Left renal pelvis (tissue), 4 donors: Measurements from ENCODE around the gene GRPEL2. TPM values are rescaled to one million over a fixed set of nuclear protein-coding genes. Genes with fewer than 3 reads are reported as not detected.
"Not testable (repeated sequence)": the region's sequence is repeated elsewhere in the genome, so short reads cannot be mapped to it uniquely, and the experiment has no call there.

Experiments
- DNase-seq, 4 donors: peaks; one replicate each; pipeline ENCODE4 v3.0.0-alpha.2; 2013; ENCODE audit warnings: low read depth in 4 of 4, low spot score in 3 of 4
- polyA plus RNA-seq, 4 donors: library from polyadenylated mRNA; unstranded; fragments of 120-200 nt; gene quantifications; one replicate each; pipeline ENCODE4 v1.2.1, GENCODE V29; 2013; ENCODE audit not compliant: insufficient read length in 4 of 4

Gene GRPEL2
- polyA plus RNA-seq, 4 donors: 15.9 to 20.8 (median 18.5) TPM

- DNase-seq: no peak
These were observed 29.5 kb downstream of the GRPEL2 start for GRCh38 chr5:149374801-149375200.

GRCh38 chr5:149375434-149375833, 30.1 kb downstream of the GRPEL2 start:
- no peak for DNase-seq

GRCh38 chr5:149376104-149376503, 30.8 kb downstream of the GRPEL2 start:
- no peak for DNase-seq

- DNase-seq: no peak
These were observed 31.6 kb downstream of the GRPEL2 start for GRCh38 chr5:149376711-149377447.

- no peak for DNase-seq
These were observed 33.0 kb downstream of the GRPEL2 start for GRCh38 chr5:149378241-149378820.

GRCh38 chr5:149379177-149379761, 34.0 kb downstream of the GRPEL2 start, which contains the start of gene IL17B:
Gene IL17B, minus strand, starts transcription at chr5:149379292. Its CDS starts 67 bp downstream, at chr5:149379225.
- DNase-seq: no peak

GRCh38 chr5:149379818-149380374, 34.6 kb downstream of the GRPEL2 start:
- DNase-seq: peak in 1 of 4 donors; percentile 53

GRCh38 chr5:149380466-149381121, 35.3 kb downstream of the GRPEL2 start:
- no peak for DNase-seq

GRCh38 chr5:149381261-149381985, 36.1 kb downstream of the GRPEL2 start:
- DNase-seq: no peak

GRCh38 chr5:149381986-149382338, 36.7 kb downstream of the GRPEL2 start:
- DNase-seq: peak in 2 of 4 donors; percentile 56 to 58

- no peak for DNase-seq
These were observed 37.4 kb downstream of the GRPEL2 start for GRCh38 chr5:149382517-149383220.

- DNase-seq: no peak
These were observed 38.1 kb downstream of the GRPEL2 start for GRCh38 chr5:149383399-149383798.

GRCh38 chr5:149386166-149386565, 40.9 kb downstream of the GRPEL2 start:
- no peak for DNase-seq

GRCh38 chr5:149387081-149387631, 41.9 kb downstream of the GRPEL2 start:
- no peak for DNase-seq

GRCh38 chr5:149387982-149388381, 42.7 kb downstream of the GRPEL2 start:
- no peak for DNase-seq

- no peak for DNase-seq
These were observed 43.3 kb downstream of the GRPEL2 start for GRCh38 chr5:149388498-149389190.

GRCh38 chr5:149389552-149390495, 44.5 kb downstream of the GRPEL2 start:
- DNase-seq: no peak

- not testable (repeated sequence) for DNase-seq
These were observed 45.8 kb downstream of the GRPEL2 start for GRCh38 chr5:149391076-149391475.
